KBM-7 (cell line): ENCODE results near the gene FUCA1.
A peak's percentile ranks its signal among the peaks of the same experiment; 100 is the strongest.
"Not testable (repeated sequence)": the region's sequence is repeated elsewhere in the genome, so short reads cannot be mapped to it uniquely, and the experiment has no call there.

ENCODE experiments used
- DNase-seq: peaks from one replicate; pipeline ENCODE4 v3.0.0-alpha.2; 2015
- in situ Hi-C: fragments of 300-500 bp; cut with MboI; formaldehyde crosslinking; loops from 2 replicates; pipeline ENCODE4 v1.14.3; 2020; ENCODE audit warnings: low sequenced_read_pairs, low pct_unique_long_range_greater_than_20kb, mixed read lengths

Gene FUCA1

DNA sequence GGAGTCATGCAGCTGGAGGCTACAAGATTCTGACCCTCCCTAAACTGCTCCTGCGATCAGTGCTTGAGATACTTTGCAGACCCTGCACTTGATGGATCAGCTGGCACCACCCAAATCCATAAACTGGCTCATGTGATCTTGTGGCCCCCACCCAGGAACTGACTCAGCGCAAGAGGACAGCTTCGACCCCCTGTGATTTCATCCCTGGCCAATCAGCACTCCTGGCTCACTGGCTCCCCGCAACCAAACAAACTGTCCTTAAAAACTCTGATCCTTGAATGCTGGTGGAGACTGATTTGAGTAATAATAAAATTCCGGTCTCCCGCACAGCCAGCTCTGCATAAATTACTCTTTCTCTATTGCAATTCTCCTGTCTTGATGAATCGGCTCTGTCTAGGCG, 31.9 kb upstream of the FUCA1 start:
- not testable (repeated sequence) for DNase-seq
- in situ Hi-C loops: loop anchor here (25.0 kb wide), 1 partner anchor 88 kb away; the partner anchor contains the start of gene GALE

DNA sequence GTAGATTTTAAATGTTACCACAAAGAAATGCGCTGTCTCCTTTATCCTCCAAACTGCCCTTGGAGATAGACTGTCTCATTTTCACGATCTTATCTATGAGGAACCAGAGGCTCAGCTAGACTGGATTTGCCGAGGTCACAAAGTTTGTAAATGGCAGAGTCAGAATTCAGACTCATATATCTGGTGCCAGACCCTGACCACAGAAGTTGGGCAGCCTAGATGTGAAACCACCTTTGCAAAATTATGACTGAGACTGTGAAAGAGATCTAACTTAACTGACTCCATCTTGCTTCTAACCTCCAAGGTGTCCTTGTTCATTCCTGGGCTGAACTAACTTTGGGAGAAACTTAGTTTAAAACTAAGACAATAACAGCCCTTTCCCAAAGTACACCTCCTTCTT, 31.0 kb upstream of the FUCA1 start:
- in situ Hi-C loops: no loop called here
- peak; percentile 90 for DNase-seq

DNA sequence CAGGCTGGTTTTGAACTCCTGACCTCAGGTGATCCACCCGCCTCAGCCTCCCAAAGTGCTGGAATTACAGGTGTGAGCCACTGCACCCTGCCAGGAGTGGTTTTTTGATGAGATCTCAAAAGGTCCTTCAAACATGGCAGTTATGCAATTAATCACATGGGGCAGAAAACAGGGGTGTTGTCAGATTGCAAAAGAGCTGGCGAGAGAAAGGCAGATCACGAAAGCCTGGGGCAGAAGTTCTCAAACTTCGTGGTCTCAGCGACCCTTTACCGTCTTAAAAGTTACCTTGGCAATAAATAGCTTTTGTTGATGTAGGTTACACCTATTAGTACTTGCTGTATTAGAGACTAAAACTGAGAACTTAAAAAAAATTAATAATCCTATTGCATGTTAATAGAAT, 29.0 kb upstream of the FUCA1 start:
- in situ Hi-C loops: no loop called here
- DNase-seq: peak; percentile 32

DNA sequence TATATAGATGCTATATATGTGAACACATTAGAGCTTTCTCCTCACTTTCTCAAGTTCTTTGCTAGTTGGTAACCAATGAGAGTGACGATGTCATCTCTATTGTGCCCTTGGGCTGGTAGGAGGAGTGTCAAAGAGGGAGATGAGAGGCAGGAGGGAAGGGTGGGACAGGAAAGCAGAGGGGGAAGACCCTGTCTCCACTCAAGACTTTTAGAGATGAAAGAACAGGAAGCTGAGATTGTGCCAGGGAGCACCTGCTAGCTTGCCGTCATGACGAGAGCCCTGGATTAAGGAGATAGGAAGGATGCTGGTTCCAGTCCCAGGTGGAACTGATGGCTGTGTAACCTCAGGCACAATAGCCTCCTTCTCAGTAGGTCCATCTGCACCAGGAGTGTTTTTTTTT, 28.4 kb upstream of the FUCA1 start:
- DNase-seq: peak; percentile 82
- in situ Hi-C loops: no loop called here

DNA sequence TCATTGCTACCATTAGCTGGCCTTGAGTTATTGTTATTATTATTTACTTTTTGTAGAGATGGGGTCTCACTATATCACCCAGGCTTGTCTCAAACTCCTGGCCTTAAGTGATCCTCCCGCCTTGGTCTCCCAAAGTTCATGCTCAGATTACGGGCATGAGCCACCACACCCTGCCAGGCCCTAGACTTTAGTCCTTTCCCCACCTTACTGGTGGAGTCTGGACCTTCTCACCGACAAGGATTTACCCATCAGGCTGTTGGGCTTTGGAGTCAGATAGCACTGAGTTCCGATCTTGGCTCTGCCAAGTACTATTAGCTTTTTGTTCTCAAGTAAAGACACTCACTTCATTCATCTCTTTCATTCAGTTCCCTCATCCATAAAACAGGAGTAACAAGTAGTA, 27.9 kb upstream of the FUCA1 start:
- in situ Hi-C loops: no loop called here
- no peak for DNase-seq

DNA sequence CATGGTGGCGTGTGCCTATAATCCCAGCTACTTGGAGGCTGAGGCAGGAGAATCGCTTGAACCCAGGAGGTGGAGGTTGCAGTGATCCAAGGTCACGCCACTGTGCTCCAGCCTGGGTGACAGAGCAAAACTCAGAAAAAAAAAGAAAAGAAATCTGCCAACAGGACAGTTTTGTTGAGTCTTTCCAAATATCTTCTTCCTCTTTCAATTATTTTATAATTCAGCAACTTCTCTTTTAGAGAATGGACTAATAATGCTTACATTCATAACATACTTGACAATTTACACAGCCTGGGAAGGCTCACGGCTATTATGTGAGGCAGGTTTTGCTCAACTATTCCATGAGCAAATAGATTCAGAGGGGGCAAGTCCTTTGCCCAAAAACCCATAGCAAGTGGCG, 27.0 kb upstream of the FUCA1 start:
- in situ Hi-C loops: no loop called here
- no peak for DNase-seq

DNA sequence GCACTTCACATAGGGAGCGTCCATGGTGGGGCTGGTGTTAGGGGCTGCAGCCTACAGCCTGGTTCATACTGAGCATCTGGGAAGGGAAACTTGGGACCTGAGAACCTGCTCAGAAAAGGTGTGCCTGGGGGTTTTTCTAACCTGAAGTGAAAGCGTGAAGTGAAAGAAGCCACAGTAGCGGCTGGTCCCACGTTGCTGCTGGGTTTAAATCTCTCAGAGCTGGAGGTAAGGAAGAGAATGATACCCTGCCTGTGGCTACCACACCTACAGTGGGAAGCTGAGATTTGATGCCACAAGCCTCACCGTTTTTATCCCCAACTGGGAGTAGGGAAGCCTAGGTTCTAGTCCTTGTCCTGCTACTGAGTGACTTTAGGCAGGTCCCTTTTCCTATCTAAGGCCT, 21.0 kb upstream of the FUCA1 start:
- in situ Hi-C loops: no loop called here
- DNase-seq: no peak

DNA sequence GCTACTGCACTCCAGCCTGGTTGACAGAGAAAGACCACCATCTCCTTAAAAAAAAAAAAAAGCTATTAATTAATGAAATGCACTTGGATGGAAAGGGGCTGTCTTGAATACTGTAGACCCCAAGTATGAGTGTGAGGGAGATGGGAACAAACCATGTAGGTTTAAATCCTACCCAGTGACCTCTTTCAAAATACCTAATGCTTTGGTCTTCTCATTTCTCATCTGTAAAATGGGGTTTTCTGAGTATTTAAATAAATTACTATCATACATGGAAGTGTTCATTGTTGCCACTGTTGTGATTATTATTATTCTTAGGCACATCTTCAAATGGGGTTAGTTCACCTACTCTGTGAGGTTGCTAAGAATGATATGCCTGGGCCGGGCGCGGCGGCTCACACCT, 17.1 kb upstream of the FUCA1 start:
- in situ Hi-C loops: no loop called here
- DNase-seq: no peak

DNA sequence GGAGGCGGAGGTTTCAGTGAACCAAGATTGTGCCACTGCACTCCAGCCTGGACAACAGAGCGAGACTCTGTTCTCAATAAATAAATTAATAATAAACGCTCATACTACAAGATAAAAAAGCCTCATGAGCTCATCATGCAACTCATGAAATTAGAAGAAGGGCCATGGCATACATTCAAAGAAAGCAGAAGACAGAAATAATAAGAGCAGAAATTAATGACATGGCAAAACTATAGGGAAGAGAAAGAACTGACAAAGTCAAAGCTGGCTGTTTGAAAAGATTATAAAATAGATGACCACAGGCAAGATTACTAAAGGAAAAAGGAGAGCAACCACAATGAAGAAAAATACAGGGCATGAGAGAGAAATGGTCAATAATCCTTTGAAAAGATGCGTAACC, 14.7 kb upstream of the FUCA1 start:
- in situ Hi-C loops: no loop called here
- no peak for DNase-seq

DNA sequence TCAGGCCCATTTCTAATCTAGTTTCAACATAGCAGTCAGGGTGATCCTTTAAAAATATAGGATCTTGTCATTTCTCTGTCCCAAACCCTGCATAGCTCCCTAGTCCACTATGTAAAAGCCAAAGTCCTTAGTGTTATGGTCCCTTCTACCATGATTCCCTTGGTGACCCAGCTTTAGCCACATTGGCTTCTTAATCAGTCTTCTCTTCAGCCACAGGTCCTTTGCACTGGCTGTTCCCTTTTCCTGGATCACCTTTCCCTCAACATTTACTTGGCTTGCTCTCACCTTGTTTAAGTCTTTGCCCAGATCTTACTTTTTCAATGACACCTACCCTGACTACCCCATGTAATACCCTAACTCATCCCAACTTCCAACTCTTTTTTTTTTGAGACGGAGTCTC, 11.7 kb upstream of the FUCA1 start:
- in situ Hi-C loops: no loop called here

DNA sequence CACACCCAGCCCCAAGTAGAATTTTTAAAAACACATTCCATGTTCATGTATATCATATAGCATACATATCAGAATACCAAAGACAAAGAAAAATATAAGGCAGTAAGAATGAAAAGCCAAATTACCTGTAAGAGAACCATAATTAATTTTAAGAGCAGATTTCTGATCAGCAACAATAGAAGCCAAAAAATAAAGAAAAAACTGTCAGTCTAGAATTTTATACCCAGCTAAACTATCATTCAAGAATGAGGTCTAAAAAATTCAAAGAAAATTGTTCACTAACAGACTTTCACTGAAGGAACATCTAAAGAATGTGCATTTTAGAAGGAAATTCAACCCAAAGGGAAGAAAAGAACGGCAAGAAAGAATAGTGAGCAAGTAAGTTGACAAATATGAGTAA, 10.6 kb upstream of the FUCA1 start:
- no peak for DNase-seq
- in situ Hi-C loops: no loop called here

More for the DNA sequence above, 11.7 kb upstream of the FUCA1 start:
- no peak for DNase-seq

DNA sequence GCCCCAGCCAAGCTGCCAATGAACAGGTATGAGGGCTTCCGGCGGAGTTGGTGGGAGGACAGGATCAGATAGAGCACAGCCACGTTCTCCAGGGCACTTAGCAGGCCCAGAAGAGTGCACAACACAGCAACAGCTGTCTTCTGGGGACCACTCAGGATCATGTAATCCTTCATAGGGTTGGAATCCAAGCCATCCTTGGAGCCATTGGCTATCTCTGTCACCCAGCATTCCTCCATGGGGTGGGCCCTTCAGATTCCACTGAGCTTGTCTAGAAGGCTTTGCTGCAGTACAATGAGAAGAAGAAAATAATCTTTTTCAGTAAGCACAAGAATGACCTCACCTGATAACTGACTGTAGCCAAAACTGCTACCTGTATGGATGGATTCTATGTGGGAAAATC, 7.3 kb upstream of the FUCA1 start:
- in situ Hi-C loops: no loop called here
- DNase-seq: no peak

DNA sequence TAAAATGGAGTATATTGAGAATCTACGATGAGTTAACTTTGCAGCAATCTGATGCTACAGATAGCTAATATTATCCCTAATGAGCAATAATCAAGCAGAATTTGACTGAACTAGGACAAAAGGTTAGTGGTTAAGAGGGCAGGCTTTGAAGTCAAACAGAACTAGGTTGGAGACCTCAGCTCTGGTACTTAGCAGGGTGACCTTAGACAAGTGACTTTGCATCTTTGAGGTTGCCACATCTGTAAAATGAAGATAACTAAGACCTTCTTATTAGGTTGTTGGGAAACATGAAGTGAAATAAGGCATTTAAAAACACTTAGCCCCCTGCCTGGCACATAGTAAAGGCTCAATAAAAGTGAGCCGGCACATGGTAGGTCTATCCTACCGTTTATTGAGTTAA, 4.3 kb upstream of the FUCA1 start:
- no peak for DNase-seq
- in situ Hi-C loops: no loop called here

DNA sequence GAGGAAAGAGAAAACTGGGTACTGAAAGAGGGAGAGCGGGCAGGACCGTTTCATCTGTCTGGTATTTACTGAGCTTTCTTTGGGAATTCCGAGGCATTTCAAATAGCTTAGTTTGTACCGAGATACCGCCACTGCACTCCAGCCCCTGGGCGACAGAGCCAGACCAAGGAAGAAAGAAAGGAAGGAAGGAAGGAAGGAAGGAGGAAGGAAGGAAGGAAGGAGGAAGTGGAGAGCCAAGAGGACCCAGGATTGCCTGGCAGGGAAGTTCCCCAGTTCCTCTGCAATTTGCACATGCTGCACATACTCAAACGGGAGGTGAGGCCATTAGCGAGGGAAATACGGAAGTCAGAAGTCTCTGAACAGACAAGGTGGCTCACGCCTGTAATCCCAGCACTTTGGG, 961 bp upstream of the FUCA1 start:
- in situ Hi-C loops: no loop called here

DNA sequence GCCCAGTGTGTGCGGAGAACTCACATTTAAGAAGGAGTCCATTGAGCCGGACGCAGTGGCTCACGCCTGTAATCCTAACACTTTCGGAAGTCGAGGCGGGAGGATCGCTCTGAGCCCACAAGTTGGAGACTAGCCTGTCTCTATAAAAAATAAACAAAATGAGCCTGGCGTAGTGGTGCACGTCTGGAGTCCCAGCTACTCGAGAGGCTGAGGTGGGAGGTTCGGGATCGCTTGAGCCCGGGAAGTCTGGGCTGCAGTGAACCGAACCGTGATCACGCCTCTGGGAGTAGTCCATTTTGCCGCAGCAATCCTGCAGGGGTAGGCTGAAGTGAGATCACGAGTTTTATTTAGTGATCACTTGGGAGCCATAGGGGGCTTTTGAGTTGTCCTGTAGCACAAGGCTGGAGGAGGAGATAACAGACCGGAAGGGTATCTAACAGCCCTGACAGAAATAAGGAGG, 497 bp upstream of the FUCA1 start:
- in situ Hi-C loops: no loop called here

More for the DNA sequence above, 961 bp upstream of the FUCA1 start:
- DNase-seq: peak; percentile 27

DNA sequence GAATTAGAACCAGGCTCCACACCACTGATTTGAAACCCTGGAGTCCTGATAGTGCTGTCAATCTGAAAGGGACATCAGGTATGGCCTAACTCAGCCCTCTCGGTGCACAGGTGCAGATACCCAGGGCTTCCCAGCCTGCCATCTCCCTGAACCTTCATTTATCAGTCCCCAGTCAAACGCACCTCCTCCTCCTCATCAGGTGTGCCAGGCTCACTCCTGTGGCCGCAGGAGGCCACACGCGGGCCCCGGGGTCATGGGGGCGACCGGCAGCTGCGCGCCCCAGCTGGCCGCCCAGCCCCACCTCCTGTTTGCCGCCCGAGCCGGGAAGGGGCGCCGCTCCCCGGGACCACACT, 572 bp downstream of the FUCA1 start:
- in situ Hi-C loops: no loop called here
- DNase-seq: peak; percentile 21

More for the DNA sequence above, 497 bp upstream of the FUCA1 start:
- no peak for DNase-seq

DNA sequence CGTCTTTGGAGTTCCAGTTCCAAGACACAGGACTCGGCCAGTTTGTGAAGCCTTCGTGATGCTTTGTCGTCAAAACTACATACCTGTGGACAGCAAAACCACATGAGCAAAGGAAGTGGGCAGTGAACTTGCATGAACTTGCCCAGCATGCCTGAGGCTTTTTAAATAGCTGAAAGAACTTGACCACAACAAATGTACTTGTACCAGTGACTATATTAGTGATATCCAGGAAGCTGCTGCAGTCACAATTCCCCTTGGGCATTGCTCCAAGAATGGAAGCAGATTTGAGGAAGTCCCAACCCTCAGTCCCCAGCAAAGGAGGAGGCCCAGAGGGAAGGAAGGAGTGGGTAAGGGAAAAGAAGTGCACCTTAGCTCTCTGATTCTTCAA, 2.6 kb downstream of the FUCA1 start:
- in situ Hi-C loops: no loop called here
- DNase-seq: peak; percentile 77

DNA sequence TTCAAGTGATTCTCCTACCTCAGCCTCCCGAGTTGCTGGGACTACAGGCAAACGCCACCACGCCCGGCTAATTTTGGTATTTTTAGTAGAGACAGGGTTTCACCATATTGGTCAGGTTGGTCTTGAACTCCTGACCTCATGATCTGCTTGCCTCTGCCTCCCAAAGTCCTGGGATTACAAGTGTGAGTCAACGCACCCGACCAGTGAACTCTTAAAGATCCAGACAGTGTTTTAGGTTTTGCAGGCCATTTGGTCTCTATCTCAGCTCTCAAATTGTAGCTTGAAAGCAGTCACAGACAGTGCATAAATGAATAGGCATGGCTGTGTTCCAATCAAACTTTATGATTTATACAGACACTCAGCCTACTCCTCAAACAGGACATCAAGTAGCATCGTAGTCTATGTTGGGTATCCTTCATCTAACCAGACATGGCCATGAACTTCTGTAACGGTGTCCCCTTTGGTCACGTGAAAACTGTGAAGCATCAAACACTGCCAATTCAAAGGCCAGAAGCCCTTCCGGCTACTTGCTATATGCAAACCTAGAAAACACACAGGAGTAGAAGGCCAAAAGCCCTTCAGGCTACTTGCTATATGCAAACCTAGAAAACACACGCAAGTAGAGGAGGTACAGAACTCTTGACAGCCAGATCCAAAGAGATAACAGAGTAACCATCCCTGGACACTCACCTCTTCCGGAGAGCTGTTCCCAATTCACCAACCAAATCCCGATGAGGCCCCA, 3.1 kb downstream of the FUCA1 start:
- no peak for DNase-seq
- in situ Hi-C loops: no loop called here

DNA sequence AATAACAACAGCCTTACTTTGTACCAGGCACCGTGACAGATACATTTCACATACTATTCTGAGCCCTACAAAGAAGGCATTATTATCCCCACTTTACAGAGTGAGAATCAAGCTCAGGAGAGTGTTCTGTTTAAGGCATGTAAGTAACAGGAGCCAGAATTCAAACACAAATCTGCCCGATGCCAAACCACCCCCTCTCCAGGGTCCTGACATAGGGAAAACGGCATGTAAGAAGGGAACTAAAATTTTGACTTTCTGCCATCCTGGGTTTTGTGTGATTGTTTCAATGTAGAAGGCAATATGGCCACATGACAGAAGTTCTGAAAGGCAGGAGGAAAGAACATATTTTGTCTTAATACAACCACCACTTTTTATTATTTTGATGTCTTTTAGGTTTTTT, 5.5 kb downstream of the FUCA1 start:
- in situ Hi-C loops: no loop called here
- no peak for DNase-seq

DNA sequence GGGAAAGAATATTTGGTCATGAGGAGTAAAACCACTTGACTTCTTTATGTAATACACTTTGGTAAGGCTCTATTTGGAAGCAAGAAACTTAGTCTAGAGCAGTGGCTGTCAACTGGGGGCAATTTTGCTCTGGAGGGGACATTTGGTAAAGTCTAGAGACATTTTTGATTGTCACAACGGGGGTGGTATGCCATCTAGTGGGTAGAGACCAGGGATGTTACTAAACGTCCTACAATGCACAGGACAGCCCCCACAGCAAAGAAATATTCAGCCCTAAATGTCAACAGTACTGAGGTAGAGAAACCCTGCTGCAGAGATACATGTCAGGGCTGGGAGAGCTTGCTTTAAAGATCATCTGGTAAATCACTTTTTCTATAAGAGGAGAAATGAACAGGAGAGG, 13.5 kb downstream of the FUCA1 start:
- peak; percentile 40 for DNase-seq
- in situ Hi-C loops: no loop called here

DNA sequence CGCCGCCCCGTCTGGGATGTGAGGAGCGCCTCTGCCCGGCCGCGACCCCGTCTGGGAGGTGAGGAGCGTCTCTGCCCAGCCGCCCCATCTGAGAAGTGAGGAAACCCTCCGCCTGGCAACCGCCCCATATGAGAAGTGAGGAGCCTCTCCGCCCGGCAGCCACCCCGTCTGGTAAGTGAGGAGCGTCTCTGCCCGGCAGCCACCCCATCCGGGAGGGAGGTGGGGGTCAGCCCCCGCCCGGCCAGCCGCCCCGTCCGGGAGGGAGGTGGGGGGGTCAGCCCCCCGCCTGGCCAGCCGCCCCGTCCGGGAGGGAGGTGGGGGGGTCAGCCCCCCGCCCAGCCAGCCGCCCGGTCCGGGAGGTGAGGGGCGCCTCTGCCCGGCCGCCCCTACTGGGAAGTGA, 15.0 kb downstream of the FUCA1 start:
- DNase-seq, in situ Hi-C loops: not testable (repeated sequence)
